C4-2B (cell line): ENCODE measurements around the gene SHROOM3.

Experiments used
- CTCF ChIP-seq: fragments of 450-650 bp; conservative IDR thresholded peaks from 2 replicates; pipeline ENCODE4 v1.5.1; 2017; ENCODE audit warnings: mild to moderate bottlenecking
- ZFX ChIP-seq: fragments of 450-650 bp; IDR thresholded peaks from 2 replicates; pipeline ENCODE4 v1.6.1; 2017

GRCh38 chr4:76755756-76756155 lies 320.7 kb downstream of the SHROOM3 start:
- TF ChIP-seq CTCF, result no peak
- TF ChIP-seq ZFX, result no peak
